ENCODE measurements around the gene BRWD1. TPM values are rescaled to one million over a fixed set of nuclear protein-coding genes. Genes with fewer than 3 reads are reported as not detected.

The BRWD1 gene
- total RNA-seq, 2 experiments from 2014 or later: 53.2 to 61.7 TPM

DNA sequence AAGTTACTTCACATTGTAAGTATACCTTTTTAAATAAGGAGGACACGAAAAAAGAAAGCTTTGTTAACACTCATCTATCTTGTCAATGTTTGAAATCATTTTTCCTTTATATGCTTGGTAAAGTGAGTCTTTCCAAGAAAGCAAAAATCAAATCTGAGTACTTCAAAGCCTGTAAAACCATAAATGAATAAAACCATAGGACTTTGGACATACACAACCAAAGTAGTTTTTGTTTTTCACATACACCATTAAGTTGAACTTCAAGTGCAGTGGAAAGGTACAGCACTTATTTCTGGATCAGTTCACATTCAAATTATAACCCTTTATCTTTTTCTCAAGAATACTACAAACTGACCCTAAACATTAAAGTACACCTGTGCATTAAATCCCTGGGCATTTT, 120.1 kb downstream of the BRWD1 start:
- no peak for DNase-seq (ENCODE audit: low spot score)
- H3K36me3 ChIP-seq (ENCODE audit: insufficient read depth, low read length): peaks cover 59% of the 10 kb centered on the region
- H3K9me2 ChIP-seq (ENCODE audit: insufficient read depth, low read length): no peaks in the 10 kb centered on the region
- TF ChIP-seq EZH2phosphoT487 (IDR thresholded peaks at IDR 0.05; ENCODE audit: borderline replicate concordance, low read depth, low read length): no peak
- TF ChIP-seq, protein P1, sequence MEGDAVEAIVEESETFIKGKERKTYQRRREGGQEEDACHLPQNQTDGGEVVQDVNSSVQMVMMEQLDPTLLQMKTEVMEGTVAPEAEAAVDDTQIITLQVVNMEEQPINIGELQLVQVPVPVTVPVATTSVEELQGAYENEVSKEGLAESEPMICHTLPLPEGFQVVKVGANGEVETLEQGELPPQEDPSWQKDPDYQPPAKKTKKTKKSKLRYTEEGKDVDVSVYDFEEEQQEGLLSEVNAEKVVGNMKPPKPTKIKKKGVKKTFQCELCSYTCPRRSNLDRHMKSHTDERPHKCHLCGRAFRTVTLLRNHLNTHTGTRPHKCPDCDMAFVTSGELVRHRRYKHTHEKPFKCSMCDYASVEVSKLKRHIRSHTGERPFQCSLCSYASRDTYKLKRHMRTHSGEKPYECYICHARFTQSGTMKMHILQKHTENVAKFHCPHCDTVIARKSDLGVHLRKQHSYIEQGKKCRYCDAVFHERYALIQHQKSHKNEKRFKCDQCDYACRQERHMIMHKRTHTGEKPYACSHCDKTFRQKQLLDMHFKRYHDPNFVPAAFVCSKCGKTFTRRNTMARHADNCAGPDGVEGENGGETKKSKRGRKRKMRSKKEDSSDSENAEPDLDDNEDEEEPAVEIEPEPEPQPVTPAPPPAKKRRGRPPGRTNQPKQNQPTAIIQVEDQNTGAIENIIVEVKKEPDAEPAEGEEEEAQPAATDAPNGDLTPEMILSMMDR (conservative IDR thresholded peaks at IDR 0.05; ENCODE audit: low read length): no peak
- H3K4me2 ChIP-seq (ENCODE audit: low read length): no peak overlapping the region
- no peak overlapping the region for H3K4me3 ChIP-seq (ENCODE audit: low read depth, low read length, poor library complexity, severe bottlenecking)
- H4K20me1 ChIP-seq (ENCODE audit: insufficient read depth, low read length): peaks cover 11% of the 10 kb centered on the region; the same call in 1 of the 2 replicates
- no peak overlapping the region for H2AFZ ChIP-seq (ENCODE audit: low read length)
- no peaks in the 10 kb centered on the region for H3K9me3 ChIP-seq (ENCODE audit: low read length)
- intact Hi-C loops (cut with micrococcal nuclease; ENCODE audit: unreplicated experiment): no loop called here
- no peaks in the 10 kb centered on the region for H3K79me2 ChIP-seq (ENCODE audit: insufficient read depth, low read depth, low read length)
- peaks cover 5% of the 10 kb centered on the region for H3K4me1 ChIP-seq (ENCODE audit: insufficient read depth, low read length, poor library complexity, severe bottlenecking)
- no peak overlapping the region for H3K27ac ChIP-seq (ENCODE audit: low read depth, low read length, poor library complexity, severe bottlenecking)
- no TSS peak for BruUV-seq (replicated peaks)
- POLR2A ChIA-PET: interaction anchor here (1.4 kb wide), 1 partner anchor 10 kb away, joined by 7 read pairs; the partner anchor contains the start of gene PSMG1
- CTCF ChIA-PET (ENCODE audit: unreplicated experiment): no interaction called here

DNA sequence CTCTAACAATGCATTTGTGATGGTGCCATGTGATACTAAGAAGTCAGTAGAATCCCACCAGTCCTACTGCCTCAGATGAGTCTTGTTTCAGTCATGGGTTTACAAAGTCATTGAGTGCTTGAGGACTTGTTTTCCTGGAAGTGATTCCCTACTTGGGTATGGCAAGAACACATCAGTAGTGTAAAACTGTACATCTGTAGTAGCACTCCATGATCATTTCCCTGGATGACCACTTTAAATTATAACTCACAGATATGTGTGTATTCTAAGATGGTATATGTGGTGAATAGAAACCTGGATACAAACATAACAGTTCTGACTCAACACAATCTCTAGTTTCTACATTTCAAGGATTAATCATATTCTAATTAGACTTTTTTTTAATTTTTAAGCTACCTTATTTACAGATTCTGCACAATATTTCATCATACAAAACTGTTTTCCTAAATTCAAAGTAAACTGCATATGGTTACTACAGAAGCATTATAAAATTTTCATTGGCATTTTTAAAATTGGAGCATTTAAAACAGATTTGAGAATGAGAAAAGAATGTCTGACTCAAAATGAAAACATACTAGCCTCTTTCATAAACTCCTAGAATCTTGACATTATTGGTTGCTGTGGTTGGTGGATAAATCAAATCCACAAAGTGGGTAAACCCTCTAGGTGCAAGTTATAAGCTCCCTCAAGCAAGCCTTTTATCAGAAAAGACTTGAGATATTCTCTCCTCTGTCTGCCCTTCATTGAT, 123.4 kb downstream of the BRWD1 start:
- intact Hi-C loops (cut with micrococcal nuclease; ENCODE audit: unreplicated experiment): loop anchor here (10.0 kb wide), 1 partner anchor 1825 kb away; the partner anchor contains the start of gene DYRK1A
- BruUV-seq (replicated peaks): no TSS peak
- H3K79me2 ChIP-seq (ENCODE audit: insufficient read depth, low read depth, low read length): peaks cover 4% of the 10 kb centered on the region; the same call in 1 of the 2 replicates
- H4K20me1 ChIP-seq (ENCODE audit: insufficient read depth, low read length): no peaks in the 10 kb centered on the region
- ChIA-PET POLR2A (interaction anchor here (1.1 kb wide), 1 partner anchor 28 kb away, joined by 5 read pairs; no protein-coding TSS in a partner anchor), CTCF (ENCODE audit: unreplicated experiment) (no interaction called here)
- TF ChIP-seq EZH2phosphoT487 (IDR thresholded peaks at IDR 0.05; ENCODE audit: borderline replicate concordance, low read depth, low read length): no peak
- TF ChIP-seq, protein P1 (conservative IDR thresholded peaks at IDR 0.05; ENCODE audit: low read length): no peak
- H2AFZ ChIP-seq (ENCODE audit: low read length): no peak overlapping the region
- H3K9me2 ChIP-seq (ENCODE audit: insufficient read depth, low read length): no peaks in the 10 kb centered on the region
- H3K4me3 ChIP-seq (ENCODE audit: low read depth, low read length, poor library complexity, severe bottlenecking): no peak overlapping the region
- DNase-seq (ENCODE audit: low spot score): no peak
- H3K36me3 ChIP-seq (ENCODE audit: insufficient read depth, low read length): peaks cover 25% of the 10 kb centered on the region
- H3K4me2 ChIP-seq (ENCODE audit: low read length): no peak overlapping the region
- H3K9me3 ChIP-seq (ENCODE audit: low read length): no peaks in the 10 kb centered on the region
- H3K27ac ChIP-seq (ENCODE audit: low read depth, low read length, poor library complexity, severe bottlenecking): no peak overlapping the region
- peaks cover 15% of the 10 kb centered on the region for H3K4me1 ChIP-seq (ENCODE audit: insufficient read depth, low read length, poor library complexity, severe bottlenecking)
